Activated CD8-positive, alpha-beta memory T cell treated with anti-CD3 and anti-CD28 coated beads, Interleukin-2, amount 10 ng/mL, durations not matched to agents 7 days and 5 days (primary cell): Measurements from ENCODE around the gene TCTN1. TPM values are rescaled to one million over a fixed set of nuclear protein-coding genes. Genes with fewer than 3 reads are reported as not detected.
A peak's percentile ranks its signal among the peaks of the same experiment; 100 is the strongest.
"Not testable (repeated sequence)": the region's sequence is repeated elsewhere in the genome, so short reads cannot be mapped to it uniquely, and the experiment has no call there.

Source experiments
- ATAC-seq: fragments of 150-1000 bp; cut with Tn5 transposase; one replicate; pipeline ENCODE4 v1.10.0; 2021; ENCODE audit warnings: moderate library complexity
- CTCF ChIA-PET: fragments of 350-600 bp; sonication (Branson Sonifier 250); formaldehyde crosslinking; loops from one replicate; lab custom pipeline; 2021; ENCODE audit warnings: antibody characterized with exemption; lab: Charles Lee
- DNase-seq: peaks from one replicate; pipeline ENCODE4 v3.0.0-alpha.2; 2020
- H3K27ac Mint-ChIP-seq: one replicate; pipeline ENCODE4 v1.8.0; 2021; ENCODE audit warnings: mild to moderate bottlenecking, mixed read lengths
- H3K27me3 Mint-ChIP-seq: one replicate; pipeline ENCODE4 v1.8.0; 2021; ENCODE audit warnings: mixed read lengths
- H3K36me3 Mint-ChIP-seq: one replicate; pipeline ENCODE4 v1.8.0; 2021; ENCODE audit warnings: mild to moderate bottlenecking, mixed read lengths
- H3K4me1 Mint-ChIP-seq: one replicate; pipeline ENCODE4 v1.8.0; 2021; ENCODE audit warnings: mixed read lengths
- H3K4me3 Mint-ChIP-seq: one replicate; pipeline ENCODE4 v1.8.0; 2021; ENCODE audit warnings: mild to moderate bottlenecking, moderate library complexity, mixed read lengths
- H3K9me3 Mint-ChIP-seq: one replicate; pipeline ENCODE4 v1.8.0; 2022; ENCODE audit warnings: low read depth, mixed read lengths
- total RNA-seq, 2 experiments: library from RNA; stranded (reverse); gene quantifications; one replicate each; pipeline ENCODE4 v1.2.3, GENCODE V29; 2021

TCTN1 gene
- total RNA-seq, 2 experiments from 2014 or later = 5.5 to 5.8 TPM

GRCh38 chr12:110591451-110592051, 22.4 kb upstream of the TCTN1 start:
- DNase-seq = no peak
- ATAC-seq = no peak
- Mint-ChIP-seq H3K27me3 (no peaks in the 10 kb centered on the region), H3K9me3 (no peaks in the 10 kb centered on the region), H3K27ac (no peak overlapping the region), H3K36me3 (no peaks in the 10 kb centered on the region), H3K4me3 (no peak overlapping the region), H3K4me1 (peaks cover 17% of the 10 kb centered on the region)
- CTCF ChIA-PET = interaction anchor here (1.3 to 5.0 kb wide), 2 partner anchors 10 to 39 kb away, joined by 3 to 34 read pairs; no protein-coding TSS in a partner anchor

DNA sequence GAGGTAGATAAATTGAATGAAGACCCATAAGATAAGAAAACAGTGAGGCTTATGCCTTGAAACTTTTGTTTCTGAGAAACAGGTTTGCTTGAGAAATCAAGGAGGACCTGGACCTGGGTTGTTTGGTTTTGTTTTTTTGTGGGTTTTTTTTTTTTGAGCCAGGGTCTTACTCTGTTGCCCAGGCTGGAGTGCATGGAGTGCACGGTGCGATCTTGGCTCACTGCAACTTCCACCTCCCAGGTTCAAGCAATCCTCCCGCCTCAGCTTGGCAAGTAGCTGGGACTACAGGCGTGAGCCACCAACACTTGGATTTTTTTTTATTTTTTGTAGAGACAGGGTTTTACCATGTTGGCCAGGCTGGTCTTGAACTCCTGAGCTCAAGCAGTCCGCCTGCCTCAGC, 21.9 kb upstream of the TCTN1 start:
- Mint-ChIP-seq H3K27ac (no peak overlapping the region), H3K4me3 (no peak overlapping the region), H3K9me3 (no peaks in the 10 kb centered on the region), H3K27me3 (no peaks in the 10 kb centered on the region), H3K4me1 (peaks cover 17% of the 10 kb centered on the region), H3K36me3 (no peaks in the 10 kb centered on the region)
- CTCF ChIA-PET = interaction anchor here (0.7 to 5.0 kb wide), 4 partner anchors 9 to 78 kb away, joined by 3 to 34 read pairs (median 6); no protein-coding TSS in a partner anchor
- ATAC-seq (no peak), DNase-seq (no peak)

- CTCF ChIA-PET = interaction anchor here (0.7 to 5.0 kb wide), 6 partner anchors 9 to 127 kb away, joined by 3 to 34 read pairs (median 6); no protein-coding TSS in a partner anchor
- H3K27me3 Mint-ChIP-seq, H3K36me3 Mint-ChIP-seq, ATAC-seq, H3K9me3 Mint-ChIP-seq, H3K4me3 Mint-ChIP-seq, H3K27ac Mint-ChIP-seq, DNase-seq: not testable (repeated sequence)
- peaks cover 17% of the 10 kb centered on the region for H3K4me1 Mint-ChIP-seq
Observed at GRCh38 chr12:110592919-110593318, 21.0 kb upstream of the TCTN1 start.

GRCh38 chr12:110597885-110598284, 16.0 kb upstream of the TCTN1 start:
- Mint-ChIP-seq H3K4me1 (peaks cover 9% of the 10 kb centered on the region), H3K27ac (no peak overlapping the region), H3K27me3 (no peaks in the 10 kb centered on the region), H3K9me3 (no peaks in the 10 kb centered on the region), H3K36me3 (no peaks in the 10 kb centered on the region), H3K4me3 (no peak overlapping the region)
- DNase-seq (no peak), ATAC-seq (no peak)
- CTCF ChIA-PET = interaction anchor here (1.5 to 9.2 kb wide), 5 partner anchors 37 to 146 kb away, joined by 4 to 161 read pairs (median 141); partner anchors contain the start of genes ARPC3, FAM216A and GPN3

DNA sequence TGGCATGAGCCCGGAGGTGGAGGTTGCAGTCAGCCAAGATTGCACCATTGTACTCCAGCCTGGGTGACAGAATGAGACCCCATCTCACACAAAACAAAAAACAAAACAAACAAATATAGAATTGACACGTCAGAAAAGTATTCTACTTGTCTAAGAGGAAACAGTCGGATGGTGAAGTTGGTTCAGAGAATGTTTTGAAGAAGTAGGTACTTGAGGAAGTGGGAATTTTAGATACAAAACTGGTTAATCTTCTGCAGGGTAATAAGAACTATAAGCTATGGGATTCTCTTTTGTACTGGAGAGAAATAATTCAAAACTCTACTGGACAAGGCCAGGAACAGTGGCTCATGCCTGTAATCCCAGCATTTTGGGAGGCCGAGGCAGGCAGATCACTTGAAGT, 14.6 kb upstream of the TCTN1 start:
- H3K36me3 Mint-ChIP-seq = no peaks in the 10 kb centered on the region
- CTCF ChIA-PET = interaction anchor here (0.7 to 9.2 kb wide), 19 partner anchors 8 to 315 kb away, joined by 3 to 161 read pairs (median 7); partner anchors contain the start of genes ARPC3, FAM216A, RAD9B and VPS29
- no peaks in the 10 kb centered on the region for H3K9me3 Mint-ChIP-seq
- no peak overlapping the region for H3K27ac Mint-ChIP-seq
- H3K4me1 Mint-ChIP-seq = peaks cover 9% of the 10 kb centered on the region
- no peaks in the 10 kb centered on the region for H3K27me3 Mint-ChIP-seq
- ATAC-seq (no peak), DNase-seq (no peak)
- H3K4me3 Mint-ChIP-seq = no peak overlapping the region

DNA sequence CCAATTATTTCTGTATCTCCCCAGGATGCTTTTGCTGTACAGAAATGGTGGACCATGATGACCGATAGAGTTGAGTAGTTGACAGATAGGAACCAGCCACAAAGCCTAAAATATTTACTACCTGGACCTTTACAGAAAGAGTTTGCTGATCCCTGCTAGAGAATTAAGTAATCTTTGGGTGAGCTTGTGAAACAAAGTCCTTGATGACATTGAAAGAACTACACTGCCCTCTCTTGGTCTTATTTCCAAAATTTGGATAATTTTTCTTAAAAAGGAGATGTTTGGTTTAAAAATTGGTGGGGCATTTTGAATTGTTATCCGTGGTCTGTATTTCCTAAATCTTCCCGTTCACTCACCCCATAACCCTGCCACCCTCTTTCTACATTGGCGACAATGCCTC, 13.7 kb upstream of the TCTN1 start:
- Mint-ChIP-seq H3K36me3 (no peaks in the 10 kb centered on the region), H3K9me3 (no peaks in the 10 kb centered on the region), H3K27ac (no peak overlapping the region), H3K27me3 (no peaks in the 10 kb centered on the region), H3K4me3 (no peak overlapping the region), H3K4me1 (peaks cover 9% of the 10 kb centered on the region)
- CTCF ChIA-PET = interaction anchor here (0.7 to 9.2 kb wide), 34 partner anchors 9 to 288 kb away, joined by 3 to 161 read pairs (median 5); partner anchors contain the start of genes ARPC3, FAM216A, RAD9B and TCTN1
- ATAC-seq (no peak), DNase-seq (no peak)

DNA sequence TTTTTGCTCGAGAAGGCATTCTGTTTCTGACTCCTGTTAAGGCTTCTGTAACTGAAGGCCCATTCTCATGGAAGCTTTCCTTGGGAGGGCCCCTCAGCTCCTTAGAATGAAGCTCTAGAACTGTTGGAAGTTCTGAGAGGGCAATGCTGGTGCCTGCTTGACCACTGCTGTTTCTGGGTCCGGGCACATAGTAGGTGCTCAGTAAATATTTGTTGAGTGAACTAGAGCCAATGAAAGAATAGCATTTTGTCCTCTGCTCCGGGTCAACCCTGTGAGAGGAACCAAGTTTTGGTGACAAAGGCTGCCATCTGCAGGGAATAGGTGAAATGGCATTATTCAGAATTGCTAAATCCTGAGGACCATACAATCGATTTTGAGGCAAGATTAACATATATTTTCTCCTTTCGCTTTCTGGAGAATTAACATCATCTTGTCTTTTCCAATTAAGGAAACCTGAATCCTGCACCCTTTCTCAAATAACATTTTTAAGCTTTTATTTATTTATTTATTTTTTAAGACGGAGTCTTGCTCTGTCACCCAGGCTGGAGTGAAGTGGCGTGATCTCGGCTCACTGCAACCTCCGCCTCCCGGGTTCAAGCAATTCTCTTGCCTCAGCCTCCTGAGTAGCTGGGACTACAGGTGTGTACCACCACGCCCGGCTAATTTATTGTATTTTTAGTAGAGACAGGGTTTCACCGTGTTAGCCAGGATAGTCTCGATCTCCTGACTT, 11.7 kb upstream of the TCTN1 start:
- H3K27me3 Mint-ChIP-seq, H3K4me1 Mint-ChIP-seq, H3K9me3 Mint-ChIP-seq, H3K4me3 Mint-ChIP-seq, H3K36me3 Mint-ChIP-seq: not testable (repeated sequence)
- CTCF ChIA-PET = interaction anchor here (0.7 to 9.2 kb wide), 47 partner anchors 8 to 500 kb away, joined by 3 to 161 read pairs (median 5); partner anchors contain the start of genes ARPC3, FAM216A, GPN3 and HVCN1
- DNase-seq (peak; percentile 70), ATAC-seq (peak; percentile 86)
- H3K27ac Mint-ChIP-seq = peak overlapping the region; percentile 48

DNA sequence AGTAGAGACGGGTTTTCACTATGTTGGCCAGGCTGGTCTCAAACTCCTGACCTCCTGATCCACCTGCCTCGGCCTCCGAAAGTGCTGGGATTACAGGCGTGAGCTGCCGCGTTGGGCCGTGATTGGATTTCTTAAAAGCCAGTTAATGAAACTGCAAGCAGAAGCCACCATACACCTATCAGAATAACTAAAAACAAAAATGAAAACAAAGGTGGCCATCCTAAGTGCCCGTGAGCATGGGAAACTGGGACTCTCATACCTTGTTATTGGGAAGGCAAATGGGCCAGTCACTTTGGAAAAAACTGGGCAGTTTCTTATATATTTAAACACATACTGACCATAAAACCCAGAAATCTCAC, 7.7 kb upstream of the TCTN1 start:
- Mint-ChIP-seq H3K4me3 (peak overlapping the region; percentile 80), H3K27ac (peak overlapping the region; percentile 91)

DNA sequence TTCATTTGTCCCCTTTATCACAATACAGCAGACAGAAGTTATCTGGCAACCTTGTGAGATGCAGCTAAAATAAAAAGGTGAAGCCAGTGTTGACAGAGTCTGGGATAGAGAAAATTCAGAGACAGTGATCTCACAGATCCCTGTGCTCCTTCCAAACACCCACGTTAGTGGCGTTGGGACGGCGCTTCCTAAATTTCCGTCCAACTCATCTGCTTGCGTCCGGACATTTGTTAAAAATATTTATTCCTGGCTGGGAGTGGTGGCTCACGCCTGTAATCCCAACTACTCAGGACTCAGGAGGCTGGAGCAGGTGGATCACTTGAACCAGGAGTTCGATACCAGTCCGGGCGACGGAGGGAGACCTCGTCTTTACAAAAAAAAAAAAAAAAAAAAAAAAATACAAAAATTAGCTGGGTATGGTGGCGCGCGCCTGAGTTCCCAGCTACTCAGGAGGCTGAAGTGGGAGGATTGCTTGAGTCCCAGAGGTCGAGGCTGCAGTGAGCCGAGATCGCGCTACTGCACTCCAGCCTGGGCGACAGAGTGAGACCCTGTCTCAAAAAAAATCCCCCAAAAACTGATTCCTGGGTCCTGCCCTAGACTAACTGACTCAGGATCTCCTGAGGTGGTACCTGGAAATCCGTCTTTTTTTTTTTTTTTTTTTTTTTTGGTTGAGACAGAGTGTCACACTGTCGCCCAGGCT, 708 bp upstream of the TCTN1 start:
- no peaks in the 10 kb centered on the region for H3K27me3 Mint-ChIP-seq
- CTCF ChIA-PET = interaction anchor here (0.7 to 4.7 kb wide), 13 partner anchors 8 to 182 kb away, joined by 3 to 22 read pairs (median 4); partner anchors contain the start of genes ARPC3, FAM216A and GPN3

More for the DNA sequence above, 7.7 kb upstream of the TCTN1 start:
- DNase-seq (no peak), ATAC-seq (no peak)
- CTCF ChIA-PET = interaction anchor here (0.7 to 9.2 kb wide), 9 partner anchors 8 to 169 kb away, joined by 3 to 161 read pairs (median 7); partner anchors contain the start of genes ARPC3, FAM216A, GPN3 and TCTN1
- no peaks in the 10 kb centered on the region for H3K36me3 Mint-ChIP-seq
- H3K27me3 Mint-ChIP-seq = no peaks in the 10 kb centered on the region
- no peaks in the 10 kb centered on the region for H3K9me3 Mint-ChIP-seq
- H3K4me1 Mint-ChIP-seq = peaks cover 8% of the 10 kb centered on the region

DNA sequence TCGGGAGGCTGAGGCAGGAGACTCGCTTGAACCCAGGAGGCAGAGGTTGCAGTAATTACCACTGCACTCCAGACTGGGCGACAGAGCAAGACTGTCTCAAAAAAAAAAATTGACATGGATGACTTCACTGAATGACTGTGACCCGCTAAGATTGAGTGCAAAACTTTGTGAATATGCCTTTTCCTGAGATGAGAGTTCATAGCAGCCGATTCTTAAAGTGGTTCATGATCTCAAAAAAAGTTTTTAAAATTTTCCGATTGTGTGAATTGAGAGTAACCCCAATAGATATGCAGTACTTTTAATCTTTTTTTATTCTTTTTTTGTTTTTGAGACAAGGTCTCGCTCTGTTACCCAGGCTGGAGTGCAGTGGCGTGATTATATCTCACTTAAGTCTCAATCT, 1.2 kb downstream of the TCTN1 start:
- ATAC-seq (no peak), DNase-seq (no peak)
- no peaks in the 10 kb centered on the region for H3K36me3 Mint-ChIP-seq
- no peak overlapping the region for H3K27ac Mint-ChIP-seq
- H3K27me3 Mint-ChIP-seq = no peaks in the 10 kb centered on the region
- H3K4me1 Mint-ChIP-seq = peaks cover 19% of the 10 kb centered on the region
- no peaks in the 10 kb centered on the region for H3K9me3 Mint-ChIP-seq
- CTCF ChIA-PET = interaction anchor here (1.1 to 4.7 kb wide), 5 partner anchors 9 to 212 kb away, joined by 3 to 22 read pairs (median 3); partner anchors contain the start of genes FAM216A and GPN3
- no peak overlapping the region for H3K4me3 Mint-ChIP-seq

More for the DNA sequence above, 708 bp upstream of the TCTN1 start:
- peak overlapping the region; percentile 88 for H3K27ac Mint-ChIP-seq
- H3K36me3 Mint-ChIP-seq = no peaks in the 10 kb centered on the region
- DNase-seq (no peak), ATAC-seq (no peak)
- H3K4me1 Mint-ChIP-seq = peaks cover 11% of the 10 kb centered on the region
- no peaks in the 10 kb centered on the region for H3K9me3 Mint-ChIP-seq
- H3K4me3 Mint-ChIP-seq = peak overlapping the region; percentile 84

- H3K9me3 Mint-ChIP-seq = no peaks in the 10 kb centered on the region
- CTCF ChIA-PET = interaction anchor here (0.7 to 1.3 kb wide), 5 partner anchors 11 to 148 kb away, joined by 3 read pairs; partner anchors contain the start of genes FAM216A and GPN3
- no peaks in the 10 kb centered on the region for H3K36me3 Mint-ChIP-seq
- H3K4me1 Mint-ChIP-seq = peaks cover 19% of the 10 kb centered on the region
- DNase-seq (no peak), ATAC-seq (no peak)
- H3K27ac Mint-ChIP-seq = no peak overlapping the region
- H3K4me3 Mint-ChIP-seq = no peak overlapping the region
- H3K27me3 Mint-ChIP-seq = no peaks in the 10 kb centered on the region
Observed at GRCh38 chr12:110616471-110617115, 2.7 kb downstream of the TCTN1 start.

- ATAC-seq (peak; percentile 78), DNase-seq (peak; percentile 56)
- Mint-ChIP-seq H3K36me3 (no peaks in the 10 kb centered on the region), H3K4me1 (peaks cover 13% of the 10 kb centered on the region), H3K27me3 (no peaks in the 10 kb centered on the region), H3K27ac (peak overlapping the region; percentile 11), H3K9me3 (no peaks in the 10 kb centered on the region), H3K4me3 (no peak overlapping the region)
- CTCF ChIA-PET = interaction anchor here (0.7 to 2.7 kb wide), 4 partner anchors 15 to 78 kb away, joined by 3 to 9 read pairs (median 4); no protein-coding TSS in a partner anchor
Observed at GRCh38 chr12:110619534-110619953, 5.6 kb downstream of the TCTN1 start.
